Ovary (tissue), 3 donors: Measurements from ENCODE around the gene HIGD1A.

Experiments used
- CTCF ChIP-seq, 3 donors: fragments of 450-650 bp in 2 of 3; fragments of 200-600 bp in 1 of 3; IDR thresholded peaks; one replicate each; pipeline versions ENCODE4 v1.5.1 to v1.8.0; 2016 to 2022; ENCODE audit warnings: antibody characterized with exemption in 3 of 3, mild to moderate bottlenecking in 1 of 3
- EP300 ChIP-seq: sonication (generic); formaldehyde crosslinking; IDR thresholded peaks from one replicate; pipeline ENCODE4 v1.6.1; 2017; ENCODE audit warnings: antibody characterized with exemption
- donor health status: DM: no; HTN: no; CAD: no.

- TF ChIP-seq CTCF (IDR thresholded peaks at IDR 0.05) (no peak), EP300 (no peak)
Observed at GRCh38 chr3:42827654-42828053, 23.4 kb upstream of the HIGD1A start.
